MV-4-11 (cell line): ENCODE results near the gene MCU.
A peak's percentile ranks its signal among the peaks of the same experiment; 100 is the strongest.

Experiments used
- DNase-seq: peaks from one replicate; lab custom pipeline; 2025; lab: John Stamatoyannopoulos, UW

Gene MCU

GRCh38 chr10:72842164-72842563 lies 150.2 kb downstream of the MCU start:
- no peak for DNase-seq

GRCh38 chr10:72846238-72846637 lies 154.3 kb downstream of the MCU start:
- peak; percentile 57 for DNase-seq

- DNase-seq: peak; percentile 91
Observed at GRCh38 chr10:72847681-72848080, 155.7 kb downstream of the MCU start.

GRCh38 chr10:72850861-72851260 lies 158.9 kb downstream of the MCU start:
- DNase-seq: no peak

GRCh38 chr10:72851509-72851908 lies 159.6 kb downstream of the MCU start:
- no peak for DNase-seq

- peak; percentile 92 for DNase-seq
Observed at GRCh38 chr10:72852508-72852907, 160.6 kb downstream of the MCU start.

- no peak for DNase-seq
Observed at GRCh38 chr10:72855129-72855528, 163.2 kb downstream of the MCU start.

GRCh38 chr10:72855790-72856189 lies 163.8 kb downstream of the MCU start:
- DNase-seq: no peak

- no peak for DNase-seq
Observed at GRCh38 chr10:72858067-72858466, 166.1 kb downstream of the MCU start.

- DNase-seq: no peak
Observed at GRCh38 chr10:72862957-72863356, 171.0 kb downstream of the MCU start.

- DNase-seq: peak; percentile 17
Observed at GRCh38 chr10:72875250-72876055, 183.5 kb downstream of the MCU start.

GRCh38 chr10:72879245-72879644 lies 187.3 kb downstream of the MCU start:
- DNase-seq: no peak

- no peak for DNase-seq
Observed at GRCh38 chr10:72881291-72881690, 189.3 kb downstream of the MCU start.

- no peak for DNase-seq
Observed at GRCh38 chr10:72883861-72884260, 191.9 kb downstream of the MCU start.

- DNase-seq: no peak
Observed at GRCh38 chr10:72885953-72886352, 194.0 kb downstream of the MCU start.

GRCh38 chr10:72886621-72887020 lies 194.7 kb downstream of the MCU start:
- DNase-seq: no peak

GRCh38 chr10:72887043-72887442 lies 195.1 kb downstream of the MCU start:
- DNase-seq: peak; percentile 50

- DNase-seq: no peak
Observed at GRCh38 chr10:72888151-72888638, 196.3 kb downstream of the MCU start.

- no peak for DNase-seq
Observed at GRCh38 chr10:72889391-72889831, 197.5 kb downstream of the MCU start.

GRCh38 chr10:72890086-72890485 lies 198.1 kb downstream of the MCU start:
- no peak for DNase-seq

GRCh38 chr10:72893136-72893798 lies 201.3 kb downstream of the MCU start, which contains the start of gene OIT3:
OIT3 (plus strand) TSS chr10:72893739; CDS start chr10:72893799, 60 bp downstream.
- DNase-seq: no peak

GRCh38 chr10:72895236-72895850 lies 203.4 kb downstream of the MCU start:
- DNase-seq: no peak

GRCh38 chr10:72898616-72899015 lies 206.7 kb downstream of the MCU start:
- no peak for DNase-seq
